H1 (cell line): Measurements from ENCODE around the gene FBXO34. TPM values are rescaled to one million over a fixed set of nuclear protein-coding genes. Genes with fewer than 3 reads are reported as not detected.

ENCODE experiments used
- PHF8 ChIP-seq: fragments of 200-600 bp; sonication (generic); conservative IDR thresholded peaks from 2 replicates; pipeline ENCODE4 v1.7.1; 2012; ENCODE audit warnings: low read depth, mild to moderate bottlenecking, inconsistent platforms, low read length, moderate library complexity
- polyA plus RNA-seq, 7 experiments: library from polyadenylated mRNA; depleted of rRNA in 3 of 7; stranded (reverse) in 5 of 7; unstranded in 2 of 7; fragments of >200 nt in 5 of 7; fragments of 200-250 nt in 2 of 7; gene quantifications; 1 replicate in 5 of 7; 2 replicates in 1 of 7; 4 replicates in 1 of 7; pipeline versions ENCODE4 v1.2.1 to v1.2.3, GENCODE V29; 2011 to 2013; ENCODE audit warnings: missing spikeins in 2 of 7, mixed read lengths in 2 of 7
- total RNA-seq: library from RNA; stranded (reverse); fragmentation: NEBNext Ultra II Directional; extraction: Animal tissue kit (Norgen Biotek cat#: 25700); gene quantifications from 2 replicates; pipeline ENCODE4 v1.2.1, GENCODE V29; 2021

FBXO34 gene
- total and polyA plus RNA-seq, 2 of the 8 experiments (the other 6 are each of a cell fraction or from before 2014, with no cell fraction given), result 7.0 to 14.4 TPM

- TF ChIP-seq PHF8, result no peak
Observed at GRCh38 chr14:55306938-55307589, 35.8 kb downstream of the FBXO34 start (continued).
